Transverse colon (tissue), 4 donors: ENCODE measurements around the gene TTLL3. TPM values are rescaled to one million over a fixed set of nuclear protein-coding genes. Genes with fewer than 3 reads are reported as not detected.

Experiments
- DNase-seq: peaks from one replicate; pipeline ENCODE4 v3.0.0-alpha.2; 2019
- H3K27ac ChIP-seq, 4 donors: fragments of 200-600 bp; sonication (generic); 2 replicates each; pipeline ENCODE4 v1.5.1; 2016 to 2018; ENCODE audit warnings: inconsistent platforms in 4 of 4
- H3K27me3 ChIP-seq: fragments of 200-600 bp; sonication (generic); 2 replicates; pipeline ENCODE4 v1.5.1; 2017; ENCODE audit warnings: inconsistent platforms
- H3K36me3 ChIP-seq, 4 donors: fragments of 200-600 bp; sonication (generic); 2 replicates each; pipeline ENCODE4 v1.5.1; 2017 to 2019; ENCODE audit warnings: inconsistent platforms in 4 of 4
- H3K4me1 ChIP-seq, 4 donors: fragments of 200-600 bp; sonication (generic); 2 replicates each; pipeline ENCODE4 v1.5.1; 2017 to 2020; ENCODE audit warnings: inconsistent platforms in 4 of 4
- H3K4me3 ChIP-seq, 4 donors: fragments of 200-600 bp; sonication (generic); 1 replicate in 1 of 4; 2 replicates in 3 of 4; pipeline versions ENCODE4 v1.5.1 to v1.6.1; 2017 to 2019; ENCODE audit warnings: inconsistent platforms in 4 of 4
- H3K9me3 ChIP-seq, 2 donors: fragments of 200-600 bp; sonication (generic); 2 replicates each; pipeline ENCODE4 v1.5.1; 2017 to 2019; ENCODE audit warnings: inconsistent platforms in 2 of 2
- EP300 ChIP-seq: sonication (generic); formaldehyde crosslinking; IDR thresholded peaks from one replicate; pipeline ENCODE4 v1.6.1; 2017; ENCODE audit warnings: antibody characterized with exemption, low read depth
- POLR2A ChIP-seq: fragments of 450-650 bp; IDR thresholded peaks from one replicate; pipeline ENCODE4 v1.6.1; 2016; ENCODE audit warnings: antibody characterized with exemption, mild to moderate bottlenecking, moderate library complexity
- POLR2AphosphoS5 ChIP-seq, 3 donors: sonication (generic); formaldehyde crosslinking; IDR thresholded peaks; one replicate each; pipeline ENCODE4 v1.6.1; 2016; ENCODE audit warnings: antibody characterized with exemption in 3 of 3
- WGBS, 2 donors: methylation state at CpG; one replicate each; pipeline ENCODE4 v1.1.5; 2018; ENCODE audit warnings: low coverage in 1 of 2; 5-methylcytosine and 5-hydroxymethylcytosine counted together
- in situ Hi-C, 4 donors: fragments of 200-750 bp; cut with MboI; loops; one replicate each; pipeline versions ENCODE4 v1.15.0 to v1.15.1; 2017; ENCODE audit warnings: low sequenced_read_pairs in 3 of 4, low pct_ligation_motif_present in 1 of 4, low pct_unique_long_range_greater_than_20kb in 1 of 4
- intact Hi-C: fragments of 100-400 bp; cut with DNase I; formaldehyde crosslinking; loops from one replicate; pipeline ENCODE4 v1.15.1; 2023; ENCODE audit warnings: low total_unique reads
- total RNA-seq, 4 donors: library from RNA; depleted of rRNA; stranded (reverse); fragments of >200 nt; gene quantifications; one replicate each; pipeline ENCODE4 v1.1.0, GENCODE V29; 2016
- TF ChIP-seq, protein P1 (sequence below), 5 experiments: fragments of 200-600 bp in 3 of 5; fragments of 450-650 bp in 2 of 5; sonication (generic) in 3 of 5; IDR thresholded peaks; 1 replicate in 2 of 5; 2 replicates in 3 of 5; pipeline ENCODE4 v1.5.1; 2016 to 2017; ENCODE audit warnings: antibody characterized with exemption in 5 of 5, inconsistent platforms in 3 of 5, mild to moderate bottlenecking in 2 of 5, moderate library complexity in 1 of 5

The TTLL3 gene
- total RNA-seq, 4 donors from 2014 or later: 47.4 to 352 (median 154) TPM

DNA sequence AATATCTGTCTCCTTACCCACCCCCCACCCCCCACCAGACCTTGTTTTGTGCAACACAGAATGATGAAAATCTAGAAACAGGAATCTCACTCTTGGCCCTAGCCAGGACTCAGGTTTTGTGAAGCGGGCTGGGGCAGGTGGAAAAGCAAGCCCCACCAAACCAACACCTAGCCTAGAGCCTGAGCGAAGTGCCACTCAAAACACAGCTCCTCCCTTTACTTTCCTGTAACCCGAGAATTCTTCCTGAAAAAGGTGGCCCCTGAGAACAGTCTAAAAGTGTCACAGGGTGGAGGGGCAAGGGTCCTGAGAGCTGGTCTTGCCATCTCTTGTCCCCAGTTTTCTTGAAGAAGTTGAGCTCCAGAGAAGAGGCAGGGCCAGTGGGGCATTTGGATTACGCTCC lies 51.1 kb downstream of the TTLL3 start:
- no peak overlapping the region for H3K27ac ChIP-seq
- H3K4me1 ChIP-seq: peaks cover 7 to 29% (median 10%) of the 10 kb centered on the region in 4 donors
- intact Hi-C loops: no loop called here
- no peak overlapping the region for H3K4me3 ChIP-seq
- in situ Hi-C loops: no loop called here
- no peaks in the 10 kb centered on the region for H3K36me3 ChIP-seq
- H3K9me3 ChIP-seq: no peaks in the 10 kb centered on the region
- no peak for DNase-seq
- H3K27me3 ChIP-seq: no peaks in the 10 kb centered on the region
- 80 to 97% methylated on average over 1 to 4 of the region's 4 CpGs for WGBS, 2 donors
- TF ChIP-seq POLR2A (no peak), POLR2AphosphoS5 (IDR thresholded peaks at IDR 0.05) (no peak), EP300 (no peak)
- TF ChIP-seq, protein P1, sequence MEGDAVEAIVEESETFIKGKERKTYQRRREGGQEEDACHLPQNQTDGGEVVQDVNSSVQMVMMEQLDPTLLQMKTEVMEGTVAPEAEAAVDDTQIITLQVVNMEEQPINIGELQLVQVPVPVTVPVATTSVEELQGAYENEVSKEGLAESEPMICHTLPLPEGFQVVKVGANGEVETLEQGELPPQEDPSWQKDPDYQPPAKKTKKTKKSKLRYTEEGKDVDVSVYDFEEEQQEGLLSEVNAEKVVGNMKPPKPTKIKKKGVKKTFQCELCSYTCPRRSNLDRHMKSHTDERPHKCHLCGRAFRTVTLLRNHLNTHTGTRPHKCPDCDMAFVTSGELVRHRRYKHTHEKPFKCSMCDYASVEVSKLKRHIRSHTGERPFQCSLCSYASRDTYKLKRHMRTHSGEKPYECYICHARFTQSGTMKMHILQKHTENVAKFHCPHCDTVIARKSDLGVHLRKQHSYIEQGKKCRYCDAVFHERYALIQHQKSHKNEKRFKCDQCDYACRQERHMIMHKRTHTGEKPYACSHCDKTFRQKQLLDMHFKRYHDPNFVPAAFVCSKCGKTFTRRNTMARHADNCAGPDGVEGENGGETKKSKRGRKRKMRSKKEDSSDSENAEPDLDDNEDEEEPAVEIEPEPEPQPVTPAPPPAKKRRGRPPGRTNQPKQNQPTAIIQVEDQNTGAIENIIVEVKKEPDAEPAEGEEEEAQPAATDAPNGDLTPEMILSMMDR (IDR thresholded peaks at IDR 0.05): no peak

DNA sequence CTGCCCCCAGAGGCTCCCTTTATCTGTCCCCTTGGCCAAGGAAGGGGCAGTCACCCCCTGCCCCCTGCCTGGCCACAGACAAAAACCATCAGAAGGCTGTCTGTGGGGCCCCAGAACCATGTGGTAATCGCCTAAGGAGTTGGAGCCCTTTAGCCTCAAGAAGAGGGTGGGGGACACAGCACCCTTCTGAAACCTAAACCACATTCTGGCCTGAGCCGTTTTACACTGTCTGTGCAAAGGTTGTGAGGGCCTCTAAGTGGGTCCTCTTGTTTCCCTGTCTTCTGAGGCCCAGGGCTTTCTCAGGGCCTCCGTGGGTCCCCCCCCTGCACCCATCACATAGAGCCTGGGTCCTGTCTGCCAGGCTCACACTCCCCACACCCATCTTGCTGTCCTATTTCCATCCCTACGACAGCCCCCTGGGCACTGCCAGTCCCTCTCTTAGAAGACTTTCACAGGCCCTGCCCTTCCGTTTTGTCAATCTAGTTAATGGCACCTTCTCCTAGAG lies 51.6 kb downstream of the TTLL3 start:
- H3K27ac ChIP-seq: peak overlapping the region in 3 of 4 donors; percentile 16 to 87 (median 86)
- 83 to 100% methylated on average over 2 to 5 of the region's 5 CpGs for WGBS, 2 donors

DNA sequence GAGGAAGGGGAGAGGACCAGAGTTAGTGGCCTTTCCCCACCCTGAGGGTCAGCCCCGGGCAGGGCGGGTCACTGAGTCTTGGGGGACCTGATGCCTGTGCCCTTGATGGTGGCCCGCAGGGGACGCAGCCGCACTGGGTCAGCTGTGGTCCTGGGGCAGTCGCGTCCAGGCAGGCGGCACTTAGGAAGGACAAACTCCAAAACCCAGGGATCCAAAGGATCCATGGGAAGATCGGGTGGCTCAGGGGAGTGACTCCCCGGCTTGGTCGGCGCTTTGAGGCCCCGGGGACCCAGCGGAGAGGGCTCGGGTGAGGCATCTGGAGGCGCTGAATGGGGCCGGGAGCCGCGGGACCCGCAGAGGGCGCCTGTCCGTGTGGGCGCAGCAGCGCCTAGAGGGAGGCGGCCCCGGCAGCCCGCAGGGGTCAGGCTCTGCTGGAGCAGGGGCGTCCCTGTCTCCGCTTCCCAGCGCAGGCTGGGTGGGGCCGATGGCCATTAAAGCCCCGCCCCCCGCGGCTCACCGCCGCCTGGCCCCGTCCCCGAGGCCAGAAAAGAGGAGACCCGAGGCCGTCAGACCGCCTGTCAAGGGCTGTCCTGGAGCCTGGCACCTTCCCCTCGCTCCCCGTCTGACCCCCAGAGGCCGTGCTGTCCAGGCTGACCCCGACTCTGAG lies 52.5 kb downstream of the TTLL3 start:
- intact Hi-C loops: loop anchor here (1.0 kb wide), 1 partner anchor 85 kb away; no protein-coding TSS in a partner anchor

More for the DNA sequence above, 51.6 kb downstream of the TTLL3 start:
- H3K9me3 ChIP-seq: no peaks in the 10 kb centered on the region
- TF ChIP-seq, protein P1 (IDR thresholded peaks at IDR 0.05): no peak
- TF ChIP-seq POLR2AphosphoS5 (IDR thresholded peaks at IDR 0.05): no peak
- no peak for TF ChIP-seq EP300
- no peak for TF ChIP-seq POLR2A
- H3K27me3 ChIP-seq: no peaks in the 10 kb centered on the region
- in situ Hi-C loops (no loop called here), intact Hi-C loops (loop anchor here (1.0 kb wide), 1 partner anchor 86 kb away; no protein-coding TSS in a partner anchor)
- H3K4me1 ChIP-seq: peaks cover 7 to 29% (median 10%) of the 10 kb centered on the region in 4 donors
- DNase-seq: no peak
- no peak overlapping the region for H3K4me3 ChIP-seq
- H3K36me3 ChIP-seq: no peaks in the 10 kb centered on the region

More for the DNA sequence above, 52.5 kb downstream of the TTLL3 start:
- Histone ChIP-seq H3K27ac (peak overlapping the region; percentile 52 to 87 (median 82)), H3K4me3 (peak overlapping the region; percentile 16 to 48 (median 28)), H3K36me3 (no peaks in the 10 kb centered on the region), H3K4me1 (peaks cover 7 to 29% (median 10%) of the 10 kb centered on the region in 4 donors), H3K9me3 (no peaks in the 10 kb centered on the region), H3K27me3 (no peaks in the 10 kb centered on the region)
- DNase-seq: peak; percentile 71
- in situ Hi-C loops: no loop called here
- WGBS, 2 donors: 31% methylated on average over 18 of the region's 45 CpGs; no CpG with 5 or more reads in 1 of the 2 donors
- TF ChIP-seq, protein P1 (IDR thresholded peaks at IDR 0.05): peak; percentile 38 to 65 (median 51)
- TF ChIP-seq POLR2A: no peak
